ENCODE data around the gene GLIS1.

DNA sequence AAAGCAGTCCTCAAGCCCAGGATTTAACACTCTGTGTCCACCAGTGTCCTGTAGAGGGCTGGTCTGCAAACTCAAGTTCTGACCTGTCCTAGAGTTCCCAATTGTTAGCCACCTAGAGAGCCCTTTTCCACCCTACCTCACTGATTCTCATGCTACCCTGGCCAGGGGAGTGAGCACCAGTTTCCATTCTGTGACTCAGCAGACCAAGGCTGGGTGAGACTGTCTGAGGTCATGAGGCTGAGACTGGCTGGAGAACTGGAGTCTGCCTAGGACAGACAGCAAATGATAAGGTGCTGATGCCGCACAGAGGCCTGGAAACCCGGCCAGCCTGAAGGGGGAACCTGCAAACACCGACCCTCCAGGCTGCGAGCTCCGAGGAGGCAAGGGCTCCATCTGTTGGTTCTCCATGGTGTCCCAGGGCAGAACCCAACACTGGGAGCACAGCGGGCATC is 13.7 kb downstream of the GLIS1 start:
- TF ChIP-seq GATA3 (IDR thresholded peaks at IDR 0.05; ENCODE audit: low read depth, low read length) (no peak), GATA2 (IDR thresholded peaks at IDR 0.05; ENCODE audit: low read depth, low read length) (no peak)

Data from SH-SY5Y (cell line).